Stimulated activated CD4-positive, alpha-beta T cell treated with anti-CD3 and anti-CD28 coated beads, Interleukin-2, amount 100 ng/mL, for 24 hours (primary cell): ENCODE measurements around the gene FAM53A.

Experiments
- DNase-seq, 2 donors: peaks; one replicate each; pipeline ENCODE4 v3.0.0-alpha.2; 2020

Gene FAM53A

GRCh38 chr4:1601852-1602654, 82.1 kb downstream of the FAM53A start:
- DNase-seq, result no peak

- no peak for DNase-seq
Observed at GRCh38 chr4:1601533-1601835, 82.6 kb downstream of the FAM53A start.

- no peak for DNase-seq
Observed at GRCh38 chr4:1600811-1601532, 83.1 kb downstream of the FAM53A start.

- DNase-seq, result no peak
Observed at GRCh38 chr4:1600211-1600780, 83.8 kb downstream of the FAM53A start.

- no peak for DNase-seq
Observed at GRCh38 chr4:1599491-1600210, 84.5 kb downstream of the FAM53A start.

- no peak for DNase-seq
Observed at GRCh38 chr4:1599026-1599481, 85.1 kb downstream of the FAM53A start.

- no peak for DNase-seq
Observed at GRCh38 chr4:1598206-1599025, 85.7 kb downstream of the FAM53A start.

GRCh38 chr4:1597021-1597931, 86.8 kb downstream of the FAM53A start:
- no peak for DNase-seq

GRCh38 chr4:1596393-1596792, 87.7 kb downstream of the FAM53A start:
- no peak for DNase-seq

- DNase-seq, result no peak
Observed at GRCh38 chr4:1595789-1596325, 88.3 kb downstream of the FAM53A start.

GRCh38 chr4:1594871-1595788, 89.0 kb downstream of the FAM53A start:
- no peak for DNase-seq

GRCh38 chr4:1593881-1594345, 90.2 kb downstream of the FAM53A start:
- DNase-seq, result no peak

GRCh38 chr4:1593458-1593857, 90.7 kb downstream of the FAM53A start:
- DNase-seq, result no peak

GRCh38 chr4:1592709-1593417, 91.2 kb downstream of the FAM53A start:
- DNase-seq, result no peak

- no peak for DNase-seq
Observed at GRCh38 chr4:1592068-1592708, 91.9 kb downstream of the FAM53A start.

GRCh38 chr4:1591107-1591506, 93.0 kb downstream of the FAM53A start:
- DNase-seq, result no peak

- DNase-seq, result no peak
Observed at GRCh38 chr4:1590244-1590643, 93.9 kb downstream of the FAM53A start.
